ENCODE measurements around the gene ISY1.
"Not testable (repeated sequence)": the region's sequence is repeated elsewhere in the genome, so short reads cannot be mapped to it uniquely, and the experiment has no call there.

Gene ISY1

GRCh38 chr3:129160891-129161859, at the start of gene ISY1:
ISY1 (minus strand) TSS chr3:129161063; CDS start chr3:129160975, 88 bp downstream.
- peak; percentile 47 to 95 (median 86) for DNase-seq

GRCh38 chr3:129207479-129207878, 46.6 kb upstream of the ISY1 start:
- DNase-seq = peak in 6 of 56 donors; percentile 3 to 35 (median 12)

- DNase-seq = no peak
These were observed 44.4 kb upstream of the ISY1 start for GRCh38 chr3:129205109-129205832.

- DNase-seq = no peak
These were observed 43.6 kb upstream of the ISY1 start for GRCh38 chr3:129204473-129204872.

- no peak for DNase-seq
These were observed 38.5 kb upstream of the ISY1 start for GRCh38 chr3:129199366-129199765.

- peak in 1 of 56 donors; percentile 2 for DNase-seq
These were observed 36.5 kb upstream of the ISY1 start for GRCh38 chr3:129197321-129197720.

GRCh38 chr3:129196601-129197000, 35.7 kb upstream of the ISY1 start:
- DNase-seq = peak in 1 of 56 donors; percentile 3

GRCh38 chr3:129195731-129196256, 34.9 kb upstream of the ISY1 start:
- DNase-seq = peak in 46 of 56 donors; percentile 3 to 71 (median 46)

GRCh38 chr3:129189793-129190192, 28.9 kb upstream of the ISY1 start:
- not testable (repeated sequence) for DNase-seq

- DNase-seq = no peak
These were observed 27.0 kb upstream of the ISY1 start for GRCh38 chr3:129187857-129188256.

- DNase-seq = no peak
These were observed 24.9 kb upstream of the ISY1 start for GRCh38 chr3:129185783-129186182.

GRCh38 chr3:129184784-129185542, 24.1 kb upstream of the ISY1 start:
- not testable (repeated sequence) for DNase-seq

GRCh38 chr3:129184396-129184657, 23.5 kb upstream of the ISY1 start:
- peak in 4 of 56 donors; percentile 32 to 58 (median 54) for DNase-seq

GRCh38 chr3:129183569-129184395, 22.9 kb upstream of the ISY1 start, which contains the start of gene CNBP:
CNBP (minus strand) TSS chr3:129183896; CDS start chr3:129171757, 12,139 bp downstream.
- peak in 55 of 56 donors; percentile 51 to 96 (median 87) for DNase-seq

- DNase-seq = peak in 1 of 56 donors; percentile 37
These were observed 21.7 kb upstream of the ISY1 start for GRCh38 chr3:129182390-129183185.

- no peak for DNase-seq
These were observed 21.0 kb upstream of the ISY1 start for GRCh38 chr3:129181819-129182218.

GRCh38 chr3:129180461-129180860, 19.6 kb upstream of the ISY1 start:
- DNase-seq = no peak

GRCh38 chr3:129176051-129176450, 15.2 kb upstream of the ISY1 start:
- DNase-seq = no peak

- no peak for DNase-seq
These were observed 12.9 kb upstream of the ISY1 start for GRCh38 chr3:129173725-129174124.
